ENCODE measurements around the gene RHOH. TPM values are rescaled to one million over a fixed set of nuclear protein-coding genes. Genes with fewer than 3 reads are reported as not detected.

The RHOH gene
- total and polyA plus RNA-seq, 9 of the 15 experiments (the other 6 are each of a cell fraction or from before 2014, with no cell fraction given): 14.3 to 37.7 (median 23.2) TPM

GRCh38 chr4:40238008-40238699 is 41.3 kb downstream of the RHOH start (continued):
- peak; percentile 95 for TF ChIP-seq ZBTB9 (CRISPR knock-in tag; IDR thresholded peaks at IDR 0.05)
- TF ChIP-seq CHAMP1 (IDR thresholded peaks at IDR 0.05): no peak
- peak; percentile 88 for TF ChIP-seq ZNF41 (CRISPR knock-in tag; conservative IDR thresholded peaks at IDR 0.05)
- no peak for TF ChIP-seq BDP1 (IDR thresholded peaks at IDR 0.05; ENCODE audit: insufficient read depth, insufficient read length)
- TF ChIP-seq HES1 (IDR thresholded peaks at IDR 0.05; ENCODE audit: low read depth): no peak
- peak; percentile 2 for TF ChIP-seq HNRNPLL (IDR thresholded peaks at IDR 0.05; ENCODE audit: low read depth, low read length, poor library complexity, severe bottlenecking)
- TF ChIP-seq NEUROD1 (IDR thresholded peaks at IDR 0.05; ENCODE audit: borderline replicate concordance, low read depth, low read length, partially characterized antibody): no peak
- TF ChIP-seq DIDO1 (tag; IDR thresholded peaks at IDR 0.05; ENCODE audit: low read depth): peak; percentile 70
- TF ChIP-seq CTBP1 (IDR thresholded peaks at IDR 0.05; ENCODE audit: borderline replicate concordance): no peak
- no peak for TF ChIP-seq RBM34 (IDR thresholded peaks at IDR 0.05; ENCODE audit: borderline replicate concordance, insufficient read depth, low read length)
- TF ChIP-seq ZBTB2 (IDR thresholded peaks at IDR 0.05): 0 out of 2 replicates have a peak, but pooled peaks have one; percentile 52
- TF ChIP-seq TFAM (CRISPR knock-in tag; conservative IDR thresholded peaks at IDR 0.05): no peak
- no peak for TF ChIP-seq SMARCC2 (IDR thresholded peaks at IDR 0.05; ENCODE audit: low read depth)
- TF ChIP-seq PTTG1 (tag; IDR thresholded peaks at IDR 0.05; ENCODE audit: low read depth): peak; percentile 93
- TF ChIP-seq E2F3 (CRISPR knock-in tag; IDR thresholded peaks at IDR 0.05): peak; percentile 88
- no peak for TF ChIP-seq ZNF444 (CRISPR knock-in tag; IDR thresholded peaks at IDR 0.05)
- no peak for TF ChIP-seq ARID3B (CRISPR knock-in tag; IDR thresholded peaks at IDR 0.05; ENCODE audit: borderline replicate concordance)
- TF ChIP-seq ELK3 (CRISPR knock-in tag; IDR thresholded peaks at IDR 0.05): no peak; the same call in 1 of the 2 replicates

Data from K562 (cell line).